ENCODE measurements around the gene IQGAP2. TPM values are rescaled to one million over a fixed set of nuclear protein-coding genes. Genes with fewer than 3 reads are reported as not detected.

IQGAP2 gene
- total RNA-seq, 1 donor = 0.36 TPM

DNA sequence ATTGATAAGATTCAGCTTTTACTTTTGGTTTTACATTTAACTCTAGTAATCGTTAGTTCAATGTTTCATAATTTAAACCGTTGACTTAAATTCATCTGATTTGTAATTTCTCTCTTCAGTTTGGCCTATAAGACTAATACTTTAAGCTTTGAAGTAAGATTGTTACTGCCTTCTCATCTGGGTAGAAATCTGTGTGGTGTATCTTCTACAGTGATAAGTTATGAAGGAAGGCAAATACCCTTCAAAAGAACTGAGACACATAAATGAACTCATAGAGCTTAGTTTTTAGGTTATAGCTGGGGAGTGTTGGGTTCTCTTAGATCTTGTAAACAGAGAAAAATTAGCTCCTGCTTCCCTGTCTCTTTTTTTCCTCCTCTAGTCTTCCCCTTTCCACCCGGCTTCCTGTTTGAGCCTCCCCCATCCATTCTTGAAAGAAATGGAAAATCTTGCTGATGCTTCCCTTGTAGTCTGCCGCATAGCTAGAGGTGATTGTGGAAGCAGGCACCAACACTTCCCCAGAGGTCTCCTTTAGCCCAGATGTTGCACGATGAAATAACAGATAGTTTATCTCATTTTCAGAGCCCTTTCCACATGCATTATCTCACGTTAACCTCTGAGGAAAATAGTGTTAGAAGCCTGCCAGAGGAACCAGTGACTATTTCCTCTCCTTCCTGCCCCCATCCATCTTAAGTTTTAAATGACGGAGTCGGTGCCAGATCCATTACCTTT, 222.2 kb downstream of the IQGAP2 start:
- no peaks in the 10 kb centered on the region for H3K27me3 ChIP-seq (ENCODE audit: insufficient read depth, low read length)
- TF ChIP-seq, protein P1, sequence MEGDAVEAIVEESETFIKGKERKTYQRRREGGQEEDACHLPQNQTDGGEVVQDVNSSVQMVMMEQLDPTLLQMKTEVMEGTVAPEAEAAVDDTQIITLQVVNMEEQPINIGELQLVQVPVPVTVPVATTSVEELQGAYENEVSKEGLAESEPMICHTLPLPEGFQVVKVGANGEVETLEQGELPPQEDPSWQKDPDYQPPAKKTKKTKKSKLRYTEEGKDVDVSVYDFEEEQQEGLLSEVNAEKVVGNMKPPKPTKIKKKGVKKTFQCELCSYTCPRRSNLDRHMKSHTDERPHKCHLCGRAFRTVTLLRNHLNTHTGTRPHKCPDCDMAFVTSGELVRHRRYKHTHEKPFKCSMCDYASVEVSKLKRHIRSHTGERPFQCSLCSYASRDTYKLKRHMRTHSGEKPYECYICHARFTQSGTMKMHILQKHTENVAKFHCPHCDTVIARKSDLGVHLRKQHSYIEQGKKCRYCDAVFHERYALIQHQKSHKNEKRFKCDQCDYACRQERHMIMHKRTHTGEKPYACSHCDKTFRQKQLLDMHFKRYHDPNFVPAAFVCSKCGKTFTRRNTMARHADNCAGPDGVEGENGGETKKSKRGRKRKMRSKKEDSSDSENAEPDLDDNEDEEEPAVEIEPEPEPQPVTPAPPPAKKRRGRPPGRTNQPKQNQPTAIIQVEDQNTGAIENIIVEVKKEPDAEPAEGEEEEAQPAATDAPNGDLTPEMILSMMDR (IDR thresholded peaks at IDR 0.05; ENCODE audit: extremely low read depth, low read depth, low read length) = no peak
- no peak overlapping the region for H3K4me2 ChIP-seq (ENCODE audit: insufficient read depth, low read length)
- H3K79me2 ChIP-seq (ENCODE audit: insufficient read depth, low read length) = peaks cover 6% of the 10 kb centered on the region
- peak overlapping the region; percentile 50 for H2AFZ ChIP-seq (ENCODE audit: low read length)
- no peaks in the 10 kb centered on the region for H4K20me1 ChIP-seq (ENCODE audit: insufficient read depth, low read length)
- no peak for DNase-seq (ENCODE audit: insufficient read length, low spot score, missing footprints)
- no peaks in the 10 kb centered on the region for H3K36me3 ChIP-seq (ENCODE audit: insufficient read depth, low read length)
- H3K4me3 ChIP-seq (ENCODE audit: insufficient read depth, low read length) = no peak overlapping the region
- peaks cover 18% of the 10 kb centered on the region for H3K4me1 ChIP-seq (ENCODE audit: insufficient read depth, low read length)
- H3K9me3 ChIP-seq (ENCODE audit: low read depth, low read length) = no peaks in the 10 kb centered on the region
- no peak overlapping the region for H3K27ac ChIP-seq (ENCODE audit: low read depth, low read length)

GRCh38 chr5:76626738-76627137, 223.7 kb downstream of the IQGAP2 start:
- TF ChIP-seq, protein P1 (IDR thresholded peaks at IDR 0.05; ENCODE audit: extremely low read depth, low read depth, low read length) = no peak
- H3K27ac ChIP-seq (ENCODE audit: low read depth, low read length) = no peak overlapping the region
- no peaks in the 10 kb centered on the region for H3K27me3 ChIP-seq (ENCODE audit: insufficient read depth, low read length)
- no peak overlapping the region for H3K4me3 ChIP-seq (ENCODE audit: insufficient read depth, low read length)
- H3K9me3 ChIP-seq (ENCODE audit: low read depth, low read length) = no peaks in the 10 kb centered on the region
- peaks cover 15% of the 10 kb centered on the region for H3K4me1 ChIP-seq (ENCODE audit: insufficient read depth, low read length)
- no peak overlapping the region for H2AFZ ChIP-seq (ENCODE audit: low read length)
- H3K36me3 ChIP-seq (ENCODE audit: insufficient read depth, low read length) = no peaks in the 10 kb centered on the region
- H3K79me2 ChIP-seq (ENCODE audit: insufficient read depth, low read length) = peaks cover 3% of the 10 kb centered on the region
- no peaks in the 10 kb centered on the region for H4K20me1 ChIP-seq (ENCODE audit: insufficient read depth, low read length)
- H3K4me2 ChIP-seq (ENCODE audit: insufficient read depth, low read length) = no peak overlapping the region
- DNase-seq (ENCODE audit: insufficient read length, low spot score, missing footprints) = no peak

DNA sequence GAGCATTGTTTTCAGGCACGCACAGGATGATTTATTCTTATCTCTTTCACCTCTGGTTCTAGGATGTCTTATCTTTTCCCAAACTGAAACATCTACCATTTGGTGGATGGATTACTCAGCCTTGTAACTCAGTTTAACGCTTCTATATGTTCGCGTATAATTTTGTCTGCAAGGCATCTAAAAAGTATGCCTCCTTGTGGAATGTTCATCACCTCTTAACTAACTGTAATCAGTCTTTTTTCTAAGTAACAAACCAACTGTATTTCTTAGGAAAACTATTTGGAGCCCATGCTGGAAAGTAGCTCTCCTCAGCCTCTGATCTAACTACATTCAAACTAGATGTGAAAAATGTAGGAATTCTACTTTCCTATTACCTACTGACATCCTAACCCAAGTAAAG, 231.6 kb downstream of the IQGAP2 start:
- Histone ChIP-seq H3K4me1 (ENCODE audit: insufficient read depth, low read length) (no peaks in the 10 kb centered on the region), H3K4me2 (ENCODE audit: insufficient read depth, low read length) (no peak overlapping the region), H3K36me3 (ENCODE audit: insufficient read depth, low read length) (no peaks in the 10 kb centered on the region), H4K20me1 (ENCODE audit: insufficient read depth, low read length) (no peaks in the 10 kb centered on the region), H3K4me3 (ENCODE audit: insufficient read depth, low read length) (no peak overlapping the region), H2AFZ (ENCODE audit: low read length) (no peak overlapping the region), H3K79me2 (ENCODE audit: insufficient read depth, low read length) (no peaks in the 10 kb centered on the region), H3K27ac (ENCODE audit: low read depth, low read length) (no peak overlapping the region), H3K27me3 (ENCODE audit: insufficient read depth, low read length) (peaks cover 4% of the 10 kb centered on the region), H3K9me3 (ENCODE audit: low read depth, low read length) (no peaks in the 10 kb centered on the region)
- TF ChIP-seq, protein P1 (IDR thresholded peaks at IDR 0.05; ENCODE audit: extremely low read depth, low read depth, low read length) = no peak
- no peak for DNase-seq (ENCODE audit: insufficient read length, low spot score, missing footprints)

- no peak for DNase-seq (ENCODE audit: insufficient read length, low spot score, missing footprints)
- H4K20me1 ChIP-seq (ENCODE audit: insufficient read depth, low read length) = no peaks in the 10 kb centered on the region
- TF ChIP-seq, protein P1 (IDR thresholded peaks at IDR 0.05; ENCODE audit: extremely low read depth, low read depth, low read length) = no peak
- peaks cover 2% of the 10 kb centered on the region for H3K4me1 ChIP-seq (ENCODE audit: insufficient read depth, low read length)
- H3K79me2 ChIP-seq (ENCODE audit: insufficient read depth, low read length) = no peaks in the 10 kb centered on the region
- H3K4me3 ChIP-seq (ENCODE audit: insufficient read depth, low read length) = no peak overlapping the region
- H3K36me3 ChIP-seq (ENCODE audit: insufficient read depth, low read length) = no peaks in the 10 kb centered on the region
- peaks cover 4% of the 10 kb centered on the region for H3K27me3 ChIP-seq (ENCODE audit: insufficient read depth, low read length)
- H3K27ac ChIP-seq (ENCODE audit: low read depth, low read length) = no peak overlapping the region
- no peaks in the 10 kb centered on the region for H3K9me3 ChIP-seq (ENCODE audit: low read depth, low read length)
- no peak overlapping the region for H2AFZ ChIP-seq (ENCODE audit: low read length)
- no peak overlapping the region for H3K4me2 ChIP-seq (ENCODE audit: insufficient read depth, low read length)
Measured at GRCh38 chr5:76637490-76637889, 234.4 kb downstream of the IQGAP2 start.

Data from osteoblast (primary cell).